Measurements from ENCODE around the gene RBM12. TPM values are rescaled to one million over a fixed set of nuclear protein-coding genes. Genes with fewer than 3 reads are reported as not detected.

The RBM12 gene
- total RNA-seq, 1 donor from 2014 or later, result 38.6 TPM

DNA sequence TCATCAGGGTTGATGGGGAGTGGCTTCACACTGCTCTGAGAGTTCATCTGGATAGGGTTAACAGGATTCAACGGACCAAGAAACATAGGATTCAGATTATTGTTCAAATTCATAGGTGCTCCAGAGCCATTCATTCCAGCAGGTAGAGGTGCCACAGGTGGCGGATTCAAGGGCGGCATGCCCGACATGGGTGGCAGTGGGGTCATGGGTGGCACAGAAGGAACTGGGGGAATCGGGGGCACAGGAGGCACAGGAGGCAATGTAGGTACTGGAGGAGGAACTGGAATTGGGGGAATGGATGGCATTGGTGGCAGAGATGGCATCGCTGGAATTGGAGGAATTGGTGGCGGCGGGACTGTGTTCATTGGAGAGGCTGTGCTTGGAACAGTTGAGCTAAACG, 10.3 kb downstream of the RBM12 start:
- no peaks in the 10 kb centered on the region for H3K27me3 ChIP-seq (ENCODE audit: control insufficient read depth in 3 of 3, insufficient read depth in 3 of 3, low read length in 3 of 3)
- peaks cover 8 to 22% (median 12%) of the 10 kb centered on the region in 3 donors for H3K4me1 ChIP-seq (ENCODE audit: control insufficient read depth in 3 of 3, insufficient read depth in 3 of 3, low read length in 3 of 3)
- peaks cover 19 to 24% (median 23%) of the 10 kb centered on the region in 3 donors for H3K36me3 ChIP-seq (ENCODE audit: control insufficient read depth in 3 of 3, insufficient read depth in 3 of 3, low read length in 3 of 3)
- H3K9me3 ChIP-seq (ENCODE audit: control insufficient read depth in 3 of 3, low read length in 3 of 3), result no peaks in the 10 kb centered on the region
- no peak overlapping the region for H3K9ac ChIP-seq (ENCODE audit: low read depth in 1 of 3, low read length in 3 of 3)
- H3K27ac ChIP-seq (ENCODE audit: low read depth, low read length), result no peak overlapping the region
- no peak overlapping the region for H3K4me3 ChIP-seq (ENCODE audit: low read length in 3 of 3)

- peaks cover 19 to 24% (median 23%) of the 10 kb centered on the region in 3 donors for H3K36me3 ChIP-seq (ENCODE audit: control insufficient read depth in 3 of 3, insufficient read depth in 3 of 3, low read length in 3 of 3)
- H3K9ac ChIP-seq (ENCODE audit: low read depth in 1 of 3, low read length in 3 of 3), result no peak overlapping the region
- H3K4me1 ChIP-seq (ENCODE audit: control insufficient read depth in 3 of 3, insufficient read depth in 3 of 3, low read length in 3 of 3), result peaks cover 8 to 22% (median 10%) of the 10 kb centered on the region in 3 donors
- H3K27ac ChIP-seq (ENCODE audit: low read depth, low read length), result no peak overlapping the region
- no peaks in the 10 kb centered on the region for H3K9me3 ChIP-seq (ENCODE audit: control insufficient read depth in 3 of 3, low read length in 3 of 3)
- H3K27me3 ChIP-seq (ENCODE audit: control insufficient read depth in 3 of 3, insufficient read depth in 3 of 3, low read length in 3 of 3), result no peaks in the 10 kb centered on the region
- H3K4me3 ChIP-seq (ENCODE audit: low read length in 3 of 3), result no peak overlapping the region
Measured at GRCh38 chr20:35653893-35654292, 10.8 kb downstream of the RBM12 start.

DNA sequence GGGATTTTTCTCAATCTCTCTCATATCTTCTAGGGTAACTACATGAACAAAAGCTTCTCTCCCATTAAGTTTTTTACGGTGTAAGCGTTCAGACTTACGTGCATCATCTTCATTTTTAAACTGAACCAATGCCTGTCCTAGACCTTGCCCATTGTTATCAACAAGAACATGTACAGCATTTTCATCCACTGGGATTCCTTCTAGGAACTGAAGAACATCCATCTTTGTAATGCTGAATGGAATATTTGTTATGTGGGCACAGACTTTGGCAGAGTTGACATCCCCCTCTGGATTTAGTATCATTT, 11.3 kb downstream of the RBM12 start:
- Histone ChIP-seq H3K36me3 (ENCODE audit: control insufficient read depth in 3 of 3, insufficient read depth in 3 of 3, low read length in 3 of 3) (peaks cover 19 to 24% (median 23%) of the 10 kb centered on the region in 3 donors), H3K9me3 (ENCODE audit: control insufficient read depth in 3 of 3, low read length in 3 of 3) (no peaks in the 10 kb centered on the region), H3K9ac (ENCODE audit: low read depth in 1 of 3, low read length in 3 of 3) (no peak overlapping the region), H3K27ac (ENCODE audit: low read depth, low read length) (no peak overlapping the region), H3K4me3 (ENCODE audit: low read length in 3 of 3) (no peak overlapping the region), H3K27me3 (ENCODE audit: control insufficient read depth in 3 of 3, insufficient read depth in 3 of 3, low read length in 3 of 3) (no peaks in the 10 kb centered on the region), H3K4me1 (ENCODE audit: control insufficient read depth in 3 of 3, insufficient read depth in 3 of 3, low read length in 3 of 3) (peaks cover 6 to 22% (median 8%) of the 10 kb centered on the region in 3 donors)

DNA sequence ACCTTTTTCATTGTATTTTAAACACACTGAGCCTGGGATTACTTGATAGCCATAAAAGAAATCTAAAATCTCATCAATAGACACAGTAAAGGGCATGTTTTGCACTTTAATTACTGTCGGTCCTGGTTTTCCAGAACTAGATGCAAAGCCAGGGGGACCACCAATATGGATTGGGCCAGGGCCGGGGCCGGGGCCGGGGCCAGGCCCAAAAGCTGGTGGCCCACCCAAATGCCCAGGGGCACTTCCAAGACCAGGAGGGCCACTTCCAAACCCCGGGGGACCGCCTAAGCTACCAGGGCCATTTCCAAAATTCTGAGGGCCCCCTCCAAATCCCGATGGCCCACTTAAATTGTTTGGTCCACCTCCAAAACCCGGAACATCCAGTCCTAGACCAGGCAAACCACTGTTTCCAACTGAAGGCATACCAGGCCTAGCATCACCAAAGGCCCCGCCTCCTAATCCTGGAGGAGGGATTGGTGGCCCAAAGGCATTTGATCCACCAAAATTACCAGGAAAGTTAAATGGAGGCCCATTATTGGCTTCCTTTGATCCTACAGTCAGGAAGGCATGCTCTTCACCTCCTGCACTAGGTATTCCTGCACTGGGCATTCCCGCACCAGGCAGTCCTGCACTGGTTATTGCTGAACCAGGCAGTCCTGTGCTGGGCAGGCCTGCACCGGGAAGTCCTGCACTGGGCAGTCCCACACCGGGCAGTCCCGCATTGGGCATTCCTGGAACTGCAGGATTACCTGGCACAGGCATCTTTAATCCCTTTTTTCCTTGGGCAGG, 11.9 kb downstream of the RBM12 start:
- Histone ChIP-seq H3K4me3 (ENCODE audit: low read length in 3 of 3) (no peak overlapping the region), H3K9me3 (ENCODE audit: control insufficient read depth in 3 of 3, low read length in 3 of 3) (no peaks in the 10 kb centered on the region), H3K27ac (ENCODE audit: low read depth, low read length) (no peak overlapping the region), H3K4me1 (ENCODE audit: control insufficient read depth in 3 of 3, insufficient read depth in 3 of 3, low read length in 3 of 3) (peaks cover 6 to 22% (median 8%) of the 10 kb centered on the region in 3 donors), H3K27me3 (ENCODE audit: control insufficient read depth in 3 of 3, insufficient read depth in 3 of 3, low read length in 3 of 3) (no peaks in the 10 kb centered on the region), H3K9ac (ENCODE audit: low read depth in 1 of 3, low read length in 3 of 3) (no peak overlapping the region), H3K36me3 (ENCODE audit: control insufficient read depth in 3 of 3, insufficient read depth in 3 of 3, low read length in 3 of 3) (peaks cover 19 to 24% (median 23%) of the 10 kb centered on the region in 3 donors)

- no peak overlapping the region for H3K27ac ChIP-seq (ENCODE audit: low read depth, low read length)
- H3K9me3 ChIP-seq (ENCODE audit: control insufficient read depth in 3 of 3, low read length in 3 of 3), result no peaks in the 10 kb centered on the region
- H3K27me3 ChIP-seq (ENCODE audit: control insufficient read depth in 3 of 3, insufficient read depth in 3 of 3, low read length in 3 of 3), result no peaks in the 10 kb centered on the region
- peaks cover 3 to 16% (median 4%) of the 10 kb centered on the region in 3 donors for H3K4me1 ChIP-seq (ENCODE audit: control insufficient read depth in 3 of 3, insufficient read depth in 3 of 3, low read length in 3 of 3)
- no peak overlapping the region for H3K9ac ChIP-seq (ENCODE audit: low read depth in 1 of 3, low read length in 3 of 3)
- H3K4me3 ChIP-seq (ENCODE audit: low read length in 3 of 3), result no peak overlapping the region
- H3K36me3 ChIP-seq (ENCODE audit: control insufficient read depth in 3 of 3, insufficient read depth in 3 of 3, low read length in 3 of 3), result peaks cover 19 to 24% (median 23%) of the 10 kb centered on the region in 3 donors
Measured at GRCh38 chr20:35651958-35652357, 12.7 kb downstream of the RBM12 start.

DNA sequence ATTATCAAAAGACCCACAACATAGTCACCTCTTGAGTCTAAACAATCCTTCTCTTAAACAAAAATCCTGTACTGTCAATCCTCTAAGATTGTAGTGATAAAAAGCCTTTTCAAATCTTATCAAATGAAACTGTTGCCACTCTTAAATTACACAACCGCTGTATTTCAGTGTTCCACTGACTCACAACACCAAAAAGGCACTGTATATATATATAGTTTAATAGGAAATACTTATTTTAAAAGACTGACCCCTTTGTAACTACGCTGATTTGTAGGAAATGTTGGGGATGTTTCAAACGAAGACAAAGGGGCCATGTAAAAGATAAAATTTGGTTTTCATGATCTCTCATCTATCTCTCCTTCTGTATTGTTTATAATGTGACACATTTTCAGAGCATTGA, 14.1 kb downstream of the RBM12 start:
- Histone ChIP-seq H3K4me3 (ENCODE audit: low read length in 3 of 3) (no peak overlapping the region), H3K4me1 (ENCODE audit: control insufficient read depth in 3 of 3, insufficient read depth in 3 of 3, low read length in 3 of 3) (peaks cover 3 to 16% (median 4%) of the 10 kb centered on the region in 3 donors), H3K27ac (ENCODE audit: low read depth, low read length) (no peak overlapping the region), H3K9me3 (ENCODE audit: control insufficient read depth in 3 of 3, low read length in 3 of 3) (no peaks in the 10 kb centered on the region), H3K36me3 (ENCODE audit: control insufficient read depth in 3 of 3, insufficient read depth in 3 of 3, low read length in 3 of 3) (peaks cover 19 to 24% (median 23%) of the 10 kb centered on the region in 3 donors), H3K27me3 (ENCODE audit: control insufficient read depth in 3 of 3, insufficient read depth in 3 of 3, low read length in 3 of 3) (no peaks in the 10 kb centered on the region), H3K9ac (ENCODE audit: low read depth in 1 of 3, low read length in 3 of 3) (no peak overlapping the region)

- no peak overlapping the region for H3K9ac ChIP-seq (ENCODE audit: low read depth in 1 of 3, low read length in 3 of 3)
- no peaks in the 10 kb centered on the region for H3K27me3 ChIP-seq (ENCODE audit: control insufficient read depth in 3 of 3, insufficient read depth in 3 of 3, low read length in 3 of 3)
- no peaks in the 10 kb centered on the region for H3K9me3 ChIP-seq (ENCODE audit: control insufficient read depth in 3 of 3, low read length in 3 of 3)
- H3K36me3 ChIP-seq (ENCODE audit: control insufficient read depth in 3 of 3, insufficient read depth in 3 of 3, low read length in 3 of 3), result peaks cover 6 to 9% (median 9%) of the 10 kb centered on the region in 3 donors
- no peak overlapping the region for H3K4me3 ChIP-seq (ENCODE audit: low read length in 3 of 3)
- peaks cover 3 to 16% (median 4%) of the 10 kb centered on the region in 3 donors for H3K4me1 ChIP-seq (ENCODE audit: control insufficient read depth in 3 of 3, insufficient read depth in 3 of 3, low read length in 3 of 3)
- no peak overlapping the region for H3K27ac ChIP-seq (ENCODE audit: low read depth, low read length)
Measured at GRCh38 chr20:35648836-35649235, 15.9 kb downstream of the RBM12 start.

- Histone ChIP-seq H3K27me3 (ENCODE audit: control insufficient read depth in 3 of 3, insufficient read depth in 3 of 3, low read length in 3 of 3) (no peaks in the 10 kb centered on the region), H3K9me3 (ENCODE audit: control insufficient read depth in 3 of 3, low read length in 3 of 3) (no peaks in the 10 kb centered on the region), H3K36me3 (ENCODE audit: control insufficient read depth in 3 of 3, insufficient read depth in 3 of 3, low read length in 3 of 3) (no peaks in the 10 kb centered on the region), H3K9ac (ENCODE audit: low read depth in 1 of 3, low read length in 3 of 3) (no peak overlapping the region), H3K4me3 (ENCODE audit: low read length in 3 of 3) (no peak overlapping the region), H3K27ac (ENCODE audit: low read depth, low read length) (no peak overlapping the region), H3K4me1 (ENCODE audit: control insufficient read depth in 3 of 3, insufficient read depth in 3 of 3, low read length in 3 of 3) (peaks cover under 1 to 8% (median 4%) of the 10 kb centered on the region in 3 donors)
Measured at GRCh38 chr20:35644806-35645205, 19.9 kb downstream of the RBM12 start.

GRCh38 chr20:35643045-35643444, 21.7 kb downstream of the RBM12 start:
- no peaks in the 10 kb centered on the region for H3K9me3 ChIP-seq (ENCODE audit: control insufficient read depth in 3 of 3, low read length in 3 of 3)
- no peak overlapping the region for H3K27ac ChIP-seq (ENCODE audit: low read depth, low read length)
- no peak overlapping the region for H3K4me3 ChIP-seq (ENCODE audit: low read length in 3 of 3)
- peaks cover 0 to 11% (median 8%) of the 10 kb centered on the region in 3 donors for H3K4me1 ChIP-seq (ENCODE audit: control insufficient read depth in 3 of 3, insufficient read depth in 3 of 3, low read length in 3 of 3)
- H3K36me3 ChIP-seq (ENCODE audit: control insufficient read depth in 3 of 3, insufficient read depth in 3 of 3, low read length in 3 of 3), result no peaks in the 10 kb centered on the region
- no peak overlapping the region for H3K9ac ChIP-seq (ENCODE audit: low read depth in 1 of 3, low read length in 3 of 3)
- H3K27me3 ChIP-seq (ENCODE audit: control insufficient read depth in 3 of 3, insufficient read depth in 3 of 3, low read length in 3 of 3), result no peaks in the 10 kb centered on the region

DNA sequence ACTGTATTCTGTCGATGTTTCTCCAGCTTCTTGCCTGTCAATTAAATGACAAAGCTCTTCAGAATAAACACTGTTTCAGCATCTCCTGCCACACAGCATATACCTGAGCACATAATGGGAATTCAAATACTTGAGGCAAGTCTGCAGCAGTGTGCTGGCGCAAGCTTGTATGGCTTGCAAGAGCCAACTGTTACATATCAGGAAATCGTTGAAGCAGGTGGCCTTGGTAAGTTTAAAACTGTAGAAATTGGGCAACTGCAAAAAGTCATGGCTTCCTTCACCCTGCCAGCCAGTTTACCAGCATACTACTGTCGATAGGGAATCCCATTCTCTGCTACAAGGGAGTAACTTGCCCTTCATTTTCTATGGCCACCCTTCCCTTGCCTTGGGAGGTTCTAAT, 23.0 kb downstream of the RBM12 start:
- no peaks in the 10 kb centered on the region for H3K27me3 ChIP-seq (ENCODE audit: control insufficient read depth in 3 of 3, insufficient read depth in 3 of 3, low read length in 3 of 3)
- no peak overlapping the region for H3K27ac ChIP-seq (ENCODE audit: low read depth, low read length)
- no peaks in the 10 kb centered on the region for H3K9me3 ChIP-seq (ENCODE audit: control insufficient read depth in 3 of 3, low read length in 3 of 3)
- H3K9ac ChIP-seq (ENCODE audit: low read depth in 1 of 3, low read length in 3 of 3), result no peak overlapping the region
- no peaks in the 10 kb centered on the region for H3K36me3 ChIP-seq (ENCODE audit: control insufficient read depth in 3 of 3, insufficient read depth in 3 of 3, low read length in 3 of 3)
- peaks cover 5 to 20% (median 19%) of the 10 kb centered on the region in 3 donors for H3K4me1 ChIP-seq (ENCODE audit: control insufficient read depth in 3 of 3, insufficient read depth in 3 of 3, low read length in 3 of 3)
- H3K4me3 ChIP-seq (ENCODE audit: low read length in 3 of 3), result no peak overlapping the region

Measured in skeletal muscle tissue (tissue), 4 donors.